H9 (cell line): ENCODE results near the gene HOXC11. TPM values are rescaled to one million over a fixed set of nuclear protein-coding genes. Genes with fewer than 3 reads are reported as not detected.

ENCODE experiments used
- DNase-seq: peaks from one replicate; pipeline ENCODE4 v3.0.0-alpha.2; 2017
- H2AFZ ChIP-seq: one replicate; pipeline ENCODE4 v1.6.1; 2013; ENCODE audit warnings: mild to moderate bottlenecking, low read length, control low read depth, moderate library complexity
- H2AK5ac ChIP-seq: 2 replicates; pipeline ENCODE4 v1.6.1; 2013; ENCODE audit warnings: low read length, control low read depth, mixed read lengths; ENCODE audit not compliant: insufficient read length
- H2BK120ac ChIP-seq: one replicate; pipeline ENCODE4 v1.6.1; 2013; ENCODE audit warnings: low read depth, mild to moderate bottlenecking, low read length, control low read depth, inconsistent platforms; ENCODE audit not compliant: poor library complexity, severe bottlenecking
- H2BK12ac ChIP-seq: 2 replicates; pipeline ENCODE4 v1.6.1; 2013; ENCODE audit warnings: low read length, control low read depth, mixed read lengths, low read depth; ENCODE audit not compliant: insufficient read length
- H2BK15ac ChIP-seq: 2 replicates; pipeline ENCODE4 v1.6.1; 2013; ENCODE audit warnings: low read depth, low read length, control low read depth
- H2BK20ac ChIP-seq: one replicate; pipeline ENCODE4 v1.6.1; 2013; ENCODE audit warnings: low read depth, mild to moderate bottlenecking, low read length, control low read depth, inconsistent platforms; ENCODE audit not compliant: poor library complexity, severe bottlenecking
- H2BK5ac ChIP-seq: 2 replicates; pipeline ENCODE4 v1.6.1; 2013; ENCODE audit warnings: low read length, control low read depth, mixed read lengths; ENCODE audit not compliant: insufficient read length
- H3K14ac ChIP-seq: 2 replicates; pipeline ENCODE4 v1.6.1; 2013; ENCODE audit warnings: low read length, control low read depth; ENCODE audit not compliant: insufficient read depth
- H3K18ac ChIP-seq: 2 replicates; pipeline ENCODE4 v1.6.1; 2013; ENCODE audit warnings: low read depth, mild to moderate bottlenecking, mixed read lengths, low read length, control low read depth; ENCODE audit not compliant: insufficient read length
- H3K23ac ChIP-seq: 2 replicates; pipeline ENCODE4 v1.6.1; 2013; ENCODE audit warnings: low read length, control low read depth, mixed read lengths, low read depth; ENCODE audit not compliant: insufficient read length
- H3K23me2 ChIP-seq: 2 replicates; pipeline ENCODE4 v1.6.1; 2013; ENCODE audit warnings: low read depth, mild to moderate bottlenecking, mixed read lengths, low read length, control low read depth; ENCODE audit not compliant: insufficient read length, poor library complexity, severe bottlenecking
- H3K27ac ChIP-seq: 2 replicates; pipeline ENCODE4 v1.5.1; 2013; ENCODE audit warnings: low read length, control low read depth, mixed read lengths, low read depth; ENCODE audit not compliant: insufficient read length
- H3K27me3 ChIP-seq: 2 replicates; pipeline ENCODE4 v1.6.1; 2013; ENCODE audit warnings: low read length, control low read depth, inconsistent platforms; ENCODE audit not compliant: insufficient read depth
- H3K4ac ChIP-seq: 2 replicates; pipeline ENCODE4 v1.6.1; 2013; ENCODE audit warnings: low read depth, mild to moderate bottlenecking, control low read depth, inconsistent platforms, low read length, moderate library complexity
- H3K4me1 ChIP-seq: 2 replicates; pipeline ENCODE4 v1.6.1; 2013; ENCODE audit warnings: low read length, control low read depth, inconsistent platforms; ENCODE audit not compliant: insufficient read depth
- H3K4me2 ChIP-seq: 2 replicates; pipeline ENCODE4 v1.6.1; 2013; ENCODE audit warnings: low read length, control low read depth, mixed read lengths; ENCODE audit not compliant: insufficient read length, insufficient read depth
- H3K56ac ChIP-seq: 2 replicates; pipeline ENCODE4 v1.6.1; 2013; ENCODE audit warnings: low read depth, mild to moderate bottlenecking, mixed read lengths, low read length, control low read depth; ENCODE audit not compliant: insufficient read length
- H3K79me1 ChIP-seq: 2 replicates; pipeline ENCODE4 v1.6.1; 2013; ENCODE audit warnings: low read depth, mild to moderate bottlenecking, moderate library complexity, low read length, control low read depth, inconsistent platforms; ENCODE audit not compliant: insufficient read depth, poor library complexity, severe bottlenecking
- H3K79me2 ChIP-seq: 2 replicates; pipeline ENCODE4 v1.6.1; 2013; ENCODE audit warnings: low read length, control low read depth, inconsistent platforms; ENCODE audit not compliant: insufficient read depth
- H3K9ac ChIP-seq: 2 replicates; pipeline ENCODE4 v1.6.1; 2013; ENCODE audit warnings: low read length, control low read depth, mixed read lengths; ENCODE audit not compliant: insufficient read length; ENCODE audit errors: extremely low read depth
- H3K9me3 ChIP-seq: one replicate; pipeline ENCODE4 v1.6.1; 2013; ENCODE audit warnings: low read depth, low read length, inconsistent platforms; ENCODE audit not compliant: control insufficient read depth
- H3T11ph ChIP-seq: one replicate; pipeline ENCODE4 v1.6.1; 2013; ENCODE audit warnings: mild to moderate bottlenecking, low read length, control low read depth, inconsistent platforms
- H4K20me1 ChIP-seq: one replicate; pipeline ENCODE4 v1.6.1; 2013; ENCODE audit not compliant: control insufficient read depth, insufficient read length, insufficient read depth
- H4K5ac ChIP-seq: 2 replicates; pipeline ENCODE4 v1.6.1; 2013; ENCODE audit warnings: low read depth, mild to moderate bottlenecking, mixed read lengths, low read length, control low read depth; ENCODE audit not compliant: insufficient read length
- H4K8ac ChIP-seq: replicated peaks from 2 replicates; pipeline ENCODE4 v1.6.1; 2013; ENCODE audit warnings: low read length, control low read depth, mixed read lengths, low read depth; ENCODE audit not compliant: insufficient read length
- H4K91ac ChIP-seq: 2 replicates; pipeline ENCODE4 v1.6.1; 2013; ENCODE audit warnings: low read depth, mild to moderate bottlenecking, moderate library complexity, mixed read lengths, low read length, control low read depth; ENCODE audit not compliant: insufficient read length
- H3K27ac Mint-ChIP-seq, 3 experiments: 2 replicates in 2 of 3; 3 replicates in 1 of 3; pipeline ENCODE4 v1.8.0; 2020 to 2021; ENCODE audit warnings: mixed read lengths in 3 of 3, mild to moderate bottlenecking in 1 of 3, moderate library complexity in 1 of 3
- H3K27me3 Mint-ChIP-seq: 2 replicates; pipeline ENCODE4 v1.8.0; 2021; ENCODE audit warnings: low read depth, mild to moderate bottlenecking, moderate library complexity, mixed read lengths
- H3K36me3 Mint-ChIP-seq, 3 experiments: 2 replicates in 2 of 3; 3 replicates in 1 of 3; pipeline ENCODE4 v1.8.0; 2020 to 2021; ENCODE audit warnings: low read depth in 3 of 3, mixed read lengths in 3 of 3; ENCODE audit not compliant: insufficient read depth in 1 of 3
- H3K4me1 Mint-ChIP-seq, 2 experiments: 2 replicates each; pipeline ENCODE4 v1.8.0; 2020; ENCODE audit warnings: mixed read lengths in 2 of 2
- H3K4me3 Mint-ChIP-seq, 2 experiments: 2 replicates in 1 of 2; 3 replicates in 1 of 2; pipeline ENCODE4 v1.8.0; 2020 to 2021; ENCODE audit warnings: mild to moderate bottlenecking in 2 of 2, mixed read lengths in 2 of 2, moderate library complexity in 1 of 2
- H3K9me3 Mint-ChIP-seq, 2 experiments: 2 replicates in 1 of 2; 3 replicates in 1 of 2; pipeline ENCODE4 v1.8.0; 2020; ENCODE audit warnings: mild to moderate bottlenecking in 2 of 2, mixed read lengths in 2 of 2, moderate library complexity in 1 of 2
- CTCF ChIP-seq: fragments of 200-600 bp; sonication (generic); conservative IDR thresholded peaks from 3 replicates; pipeline ENCODE4 v1.8.0; 2021; ENCODE audit warnings: antibody characterized with exemption, mild to moderate bottlenecking
- WGBS: extraction: QIAGEN DNeasy Blood & Tissue Kit; methylation state at CpG from one replicate; pipeline ENCODE4 v1.1.7; 2013; ENCODE audit warnings: missing lambda C conversion rate, low lambda C conversion rate, mixed read lengths; ENCODE audit not compliant: insufficient read length; ENCODE audit errors: extremely low coverage; 5-methylcytosine and 5-hydroxymethylcytosine counted together
- total RNA-seq: library from RNA; stranded (reverse); gene quantifications from 2 replicates; pipeline ENCODE4 v1.2.1, GENCODE V29; 2021

HOXC11 gene
- total RNA-seq, 1 experiment from 2014 or later: not detected

- Histone ChIP-seq H3K9ac (no peak overlapping the region), H3K23me2 (no peaks in the 10 kb centered on the region), H3K18ac (no peak overlapping the region), H2BK120ac (no peak overlapping the region), H4K5ac (no peak overlapping the region), H3K79me2 (no peaks in the 10 kb centered on the region), H3K4me1 (no peaks in the 10 kb centered on the region), H2BK15ac (no peak overlapping the region), H3K79me1 (no peaks in the 10 kb centered on the region), H2BK12ac (no peak overlapping the region), H3K4me2 (no peak overlapping the region), H3K14ac (no peak overlapping the region), H3K56ac (no peak overlapping the region), H2AFZ (no peak overlapping the region), H4K20me1 (no peaks in the 10 kb centered on the region), H3K27ac (no peak overlapping the region), H2AK5ac (no peak overlapping the region), H2BK20ac (no peak overlapping the region), H2BK5ac (no peak overlapping the region), H4K8ac (no peak overlapping the region), H3K4ac (no peak overlapping the region), H3K27me3 (peaks cover 100% of the 10 kb centered on the region), H3T11ph (no peak overlapping the region), H3K9me3 (no peaks in the 10 kb centered on the region), H4K91ac (no peak overlapping the region), H3K23ac (no peak overlapping the region)
- WGBS: no CpG with 5 or more reads among the region's 27 CpGs
- peaks cover 3 to 6% of the 10 kb centered on the region in 2 experiments; a peak in 4 of 5 replicates for H3K9me3 Mint-ChIP-seq
- no peak for DNase-seq
- no peaks in the 10 kb centered on the region; a peak in 1 of 7 replicates for H3K36me3 Mint-ChIP-seq
- H3K4me1 Mint-ChIP-seq: peaks cover 10 to 21% of the 10 kb centered on the region in 2 experiments
- no peak for TF ChIP-seq CTCF
- H3K27me3 Mint-ChIP-seq: peaks cover 100% of the 10 kb centered on the region
- no peak overlapping the region for H3K4me3 Mint-ChIP-seq
- no peak overlapping the region for H3K27ac Mint-ChIP-seq
Observed at GRCh38 chr12:53990311-53991076, 17.6 kb downstream of the HOXC11 start.
